Measurements from ENCODE around the gene CPPED1. TPM values are rescaled to one million over a fixed set of nuclear protein-coding genes. Genes with fewer than 3 reads are reported as not detected.
A peak's percentile ranks its signal among the peaks of the same experiment; 100 is the strongest.

Gene CPPED1
- total and polyA plus RNA-seq, 7 donors = 2.7 to 6.1 (median 3.5) TPM

GRCh38 chr16:12675046-12675445 lies 128.6 kb downstream of the CPPED1 start:
- DNase-seq (no peak), ATAC-seq (no peak)
- peaks cover 8% of the 10 kb centered on the region for H3K9me3 ChIP-seq
- TF ChIP-seq CTCF (IDR thresholded peaks at IDR 0.05) = no peak
- no peak overlapping the region for H3K27ac ChIP-seq
- no peaks in the 10 kb centered on the region for H3K4me1 ChIP-seq
- no peaks in the 10 kb centered on the region for H3K36me3 ChIP-seq (ENCODE audit: insufficient read depth in 1 of 2, low read depth in 1 of 2)
- intact Hi-C loops (cut with DNase I) = no loop called here
- no peaks in the 10 kb centered on the region for H3K27me3 ChIP-seq (ENCODE audit: insufficient read depth in 3 of 3, low read length in 2 of 3)
- no peak overlapping the region for H3K4me3 ChIP-seq
- WGBS, 3 donors = 67 to 73% (median 70%) methylated on average over 4 of the region's 4 CpGs

- Histone ChIP-seq H3K36me3 (ENCODE audit: insufficient read depth in 1 of 2, low read depth in 1 of 2) (no peaks in the 10 kb centered on the region), H3K9me3 (peaks cover 8% of the 10 kb centered on the region), H3K4me3 (no peak overlapping the region), H3K27me3 (ENCODE audit: insufficient read depth in 3 of 3, low read length in 2 of 3) (no peaks in the 10 kb centered on the region), H3K4me1 (no peaks in the 10 kb centered on the region), H3K27ac (no peak overlapping the region)
- intact Hi-C loops (cut with DNase I) = no loop called here
- 94 to 96% (median 95%) methylated on average over 5 of the region's 5 CpGs for WGBS, 3 donors
- no peak for TF ChIP-seq CTCF (IDR thresholded peaks at IDR 0.05)
- DNase-seq = no peak
- no peak for ATAC-seq
Measured at GRCh38 chr16:12674524-12674923, 129.2 kb downstream of the CPPED1 start.

- ATAC-seq = no peak
- H3K36me3 ChIP-seq (ENCODE audit: insufficient read depth in 1 of 2, low read depth in 1 of 2) = no peaks in the 10 kb centered on the region
- no peak for TF ChIP-seq CTCF (IDR thresholded peaks at IDR 0.05)
- H3K27me3 ChIP-seq (ENCODE audit: insufficient read depth in 3 of 3, low read length in 2 of 3) = no peaks in the 10 kb centered on the region
- DNase-seq = no peak
- no peaks in the 10 kb centered on the region for H3K4me1 ChIP-seq
- intact Hi-C loops (cut with DNase I) = no loop called here
- 82 to 90% (median 82%) methylated on average over 6 of the region's 6 CpGs for WGBS, 3 donors
- peaks cover 8% of the 10 kb centered on the region for H3K9me3 ChIP-seq
- H3K4me3 ChIP-seq = no peak overlapping the region
- no peak overlapping the region for H3K27ac ChIP-seq
Measured at GRCh38 chr16:12674071-12674470, 129.6 kb downstream of the CPPED1 start.

GRCh38 chr16:12673466-12673865 lies 130.2 kb downstream of the CPPED1 start:
- H3K27me3 ChIP-seq (ENCODE audit: insufficient read depth in 3 of 3, low read length in 2 of 3) = no peaks in the 10 kb centered on the region
- ATAC-seq = no peak
- TF ChIP-seq CTCF (IDR thresholded peaks at IDR 0.05) = no peak
- H3K27ac ChIP-seq = no peak overlapping the region
- no peak overlapping the region for H3K4me3 ChIP-seq
- H3K36me3 ChIP-seq (ENCODE audit: insufficient read depth in 1 of 2, low read depth in 1 of 2) = no peaks in the 10 kb centered on the region
- peaks cover 10% of the 10 kb centered on the region for H3K9me3 ChIP-seq
- intact Hi-C loops (cut with DNase I) = no loop called here
- H3K4me1 ChIP-seq = no peaks in the 10 kb centered on the region
- no peak for DNase-seq
- WGBS, 3 donors = 47 to 56% (median 49%) methylated on average over 10 of the region's 10 CpGs

GRCh38 chr16:12672986-12673385 lies 130.7 kb downstream of the CPPED1 start:
- DNase-seq (no peak), ATAC-seq (peak; percentile 46 to 80 (median 64))
- H3K27me3 ChIP-seq (ENCODE audit: insufficient read depth in 3 of 3, low read length in 2 of 3) = no peaks in the 10 kb centered on the region
- peaks cover 7% of the 10 kb centered on the region for H3K9me3 ChIP-seq
- TF ChIP-seq CTCF (IDR thresholded peaks at IDR 0.05) = no peak
- WGBS, 3 donors = 19 to 32% (median 23%) methylated on average over 8 of the region's 8 CpGs
- no peaks in the 10 kb centered on the region for H3K36me3 ChIP-seq (ENCODE audit: insufficient read depth in 1 of 2, low read depth in 1 of 2)
- intact Hi-C loops (cut with DNase I) = no loop called here
- no peaks in the 10 kb centered on the region for H3K4me1 ChIP-seq
- no peak overlapping the region for H3K27ac ChIP-seq
- no peak overlapping the region for H3K4me3 ChIP-seq

Measured in psoas muscle (tissue), 8 donors.